HG03097 (cell line): ENCODE measurements around the gene E2F2.

Experiments
- ATAC-seq: cut with Tn5 transposase; IDR thresholded peaks from one replicate; pipeline ENCODE4 v1.9.1; 2021; ENCODE audit not compliant: unreplicated experiment, low FRiP score

E2F2 gene

DNA sequence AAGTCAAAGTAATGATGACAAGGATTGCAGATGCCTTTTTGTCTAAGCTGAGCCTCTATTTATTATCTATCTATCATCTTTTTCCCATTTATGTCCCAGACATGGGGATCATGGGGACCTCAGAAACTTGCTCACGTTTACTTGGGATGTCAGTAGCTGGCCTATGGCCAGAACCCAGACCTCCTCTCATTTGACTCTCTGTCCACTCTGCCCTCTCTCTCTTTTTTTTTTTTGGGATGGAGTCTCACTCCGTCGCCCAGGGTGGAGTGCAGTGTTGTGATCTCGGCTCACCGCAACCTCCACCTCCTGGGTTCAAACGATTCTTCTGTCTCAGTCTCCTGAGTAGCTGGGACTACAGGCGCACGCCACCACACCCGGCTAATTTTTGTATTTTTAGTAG lies 32.0 kb upstream of the E2F2 start:
- no peak for ATAC-seq

DNA sequence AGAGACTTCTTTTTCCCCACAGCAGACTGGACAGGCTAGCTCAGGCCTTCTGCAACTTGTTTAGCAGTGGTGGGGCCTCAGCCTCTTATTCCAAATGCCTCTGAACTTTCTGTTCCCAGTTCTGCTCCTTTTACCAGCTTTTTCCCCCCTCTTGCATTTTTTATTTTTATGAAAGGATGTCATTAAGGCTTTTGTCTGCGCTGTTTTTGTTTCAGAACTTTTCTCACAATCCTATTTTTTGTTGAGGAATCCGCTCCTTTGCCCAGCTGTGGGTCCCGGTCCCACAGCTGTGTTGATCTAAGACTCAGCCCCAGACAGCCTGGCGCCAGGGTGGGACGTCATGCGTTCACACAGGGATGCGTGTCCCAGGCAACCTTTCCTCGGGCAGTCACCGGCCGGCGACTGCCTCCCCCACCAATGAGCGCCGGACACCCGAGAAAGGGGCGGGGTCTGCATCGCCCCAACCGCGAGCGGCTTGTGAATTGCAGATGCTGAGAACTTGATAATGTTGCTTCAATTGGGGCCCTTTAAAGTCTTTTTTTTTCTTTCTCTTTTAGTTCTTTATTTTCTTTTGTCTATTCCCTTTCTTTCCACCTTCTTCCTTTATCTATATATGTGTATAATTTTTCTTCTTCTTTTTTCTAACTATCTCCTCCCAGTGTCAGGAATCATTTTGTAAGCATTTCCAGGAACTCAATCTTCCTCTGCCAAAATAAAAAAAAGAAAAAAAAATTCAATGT lies 31.3 kb upstream of the E2F2 start:
- no peak for ATAC-seq

DNA sequence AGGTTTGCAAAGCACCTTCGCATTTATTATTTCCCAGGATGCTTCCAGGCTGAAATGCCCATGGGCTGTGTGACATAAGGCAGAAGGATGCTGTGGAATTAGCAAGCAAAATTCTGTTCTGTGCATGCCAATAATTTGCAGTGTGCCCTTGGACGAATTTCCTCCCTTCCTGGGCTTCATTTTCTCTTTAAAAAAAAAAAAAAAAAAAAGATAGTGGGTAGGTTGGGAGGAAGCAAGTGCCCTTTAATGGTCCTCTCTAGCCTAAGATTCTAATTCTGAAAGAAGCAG lies 30.7 kb upstream of the E2F2 start:
- ATAC-seq = no peak

DNA sequence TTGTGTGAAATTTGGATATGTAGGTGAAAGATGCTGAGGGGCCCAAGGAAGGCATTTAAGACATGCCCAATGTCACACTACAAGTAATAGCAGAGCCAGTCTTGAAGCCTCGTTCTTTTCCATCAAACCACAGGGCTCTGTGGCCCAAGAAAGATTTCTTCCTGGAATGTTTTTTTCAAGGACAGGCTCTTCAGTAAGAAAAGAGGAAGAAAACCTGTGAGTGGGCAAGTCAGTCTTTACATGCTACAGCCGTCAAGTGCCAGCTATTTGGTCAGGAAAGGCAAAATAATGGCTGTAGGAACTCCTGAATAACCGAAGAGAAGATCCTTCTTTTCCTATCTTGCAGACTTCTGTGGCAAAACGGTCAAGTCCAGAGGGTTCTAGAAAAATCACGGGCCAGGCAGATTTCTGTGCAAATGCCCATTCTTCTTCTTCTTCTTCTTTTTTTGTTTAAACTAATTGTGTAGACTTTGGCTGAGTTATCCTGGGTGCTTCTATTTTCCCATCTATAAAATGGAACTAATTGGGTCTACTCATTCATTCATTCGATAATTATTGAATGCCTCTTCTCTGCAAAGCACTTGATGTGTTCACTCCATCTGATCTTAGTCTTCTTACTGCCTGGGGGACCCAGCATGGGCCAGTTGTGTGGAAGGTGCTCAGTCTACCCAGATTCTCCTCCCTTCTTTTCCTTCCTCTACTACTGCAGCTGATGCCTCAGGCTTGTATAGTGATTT lies 30.2 kb upstream of the E2F2 start:
- no peak for ATAC-seq

DNA sequence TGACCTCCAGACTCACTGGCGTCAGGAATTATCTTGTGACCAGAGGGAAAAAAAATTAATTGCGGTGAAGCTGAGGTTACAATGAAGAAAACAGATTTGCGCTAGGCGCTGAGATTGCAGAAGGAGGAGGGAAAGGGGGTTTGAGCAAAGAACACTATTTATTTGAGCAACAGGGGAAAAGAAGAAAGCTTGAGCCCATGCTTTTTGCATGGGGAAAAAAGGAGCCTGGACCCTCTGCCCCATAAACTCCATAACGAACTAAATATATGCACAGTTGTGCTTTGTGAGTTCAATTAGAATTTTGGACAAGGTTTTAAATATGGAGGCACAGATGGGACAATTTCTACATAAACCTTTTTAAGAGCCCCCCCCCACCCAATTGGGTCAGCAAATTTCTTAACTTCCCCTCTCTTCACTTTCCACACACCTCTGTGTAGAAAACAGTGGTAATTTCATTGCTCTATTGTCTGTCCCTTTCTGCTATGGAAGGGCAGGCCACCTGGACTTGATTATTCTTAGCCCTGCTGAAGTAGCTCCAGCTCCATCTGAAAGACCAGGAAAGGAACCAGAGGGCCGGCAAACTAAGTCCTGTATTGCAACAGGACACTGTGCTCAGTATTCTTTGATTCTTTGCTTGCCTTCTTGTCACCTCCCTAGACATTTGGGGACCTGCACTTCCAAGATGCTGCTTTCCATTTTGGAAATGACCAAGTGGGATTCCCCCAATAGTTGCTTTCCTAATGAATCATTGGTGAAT lies 29.1 kb upstream of the E2F2 start:
- no peak for ATAC-seq

DNA sequence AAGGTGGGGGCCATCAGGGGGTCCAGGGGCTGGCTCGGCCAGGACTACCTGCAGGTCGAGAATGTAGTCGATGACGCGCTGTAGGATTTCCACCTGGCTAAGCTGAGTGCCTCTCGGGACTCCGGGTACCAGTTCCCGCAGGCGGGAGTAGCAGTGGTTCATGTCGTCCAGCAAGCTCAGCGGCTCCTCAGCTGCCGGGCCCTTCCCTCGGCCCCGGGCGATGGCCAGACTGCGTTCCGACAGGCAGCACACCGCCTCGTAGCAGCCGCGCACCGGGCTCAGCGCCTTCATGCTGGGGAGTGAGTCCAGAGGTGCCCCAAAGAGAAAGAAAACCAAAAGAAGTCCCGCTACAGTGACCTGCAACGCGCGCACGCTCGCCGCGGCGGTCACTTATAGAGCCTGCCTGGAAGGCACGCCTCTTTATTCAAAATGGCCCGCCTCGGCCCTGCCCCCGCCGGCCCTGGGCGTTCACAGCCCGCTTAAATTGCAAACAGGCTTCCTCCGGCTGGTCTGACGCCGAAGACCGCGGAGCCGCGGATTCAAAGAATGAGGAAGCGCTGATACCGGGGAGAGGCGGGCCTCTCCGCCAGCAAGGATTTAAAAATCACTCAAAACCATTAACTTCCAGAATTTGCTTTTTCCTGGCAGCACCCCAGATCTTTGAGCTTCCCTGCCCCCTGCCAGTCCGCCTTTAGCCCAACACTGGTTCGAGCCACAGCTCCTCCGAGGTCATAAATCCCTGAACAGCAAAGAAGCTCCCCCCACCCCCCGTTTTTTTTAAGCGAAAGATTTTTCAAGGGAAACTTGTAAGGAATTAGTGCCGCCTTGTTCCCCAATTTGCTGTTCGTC lies 28.3 kb upstream of the E2F2 start, which contains the start of gene ID3:
TSS of gene ID3 (minus strand) at position 366 of the 849 bp plus-strand sequence. CDS start at position 291, 75 bp downstream.
- peak; percentile 64 for ATAC-seq

DNA sequence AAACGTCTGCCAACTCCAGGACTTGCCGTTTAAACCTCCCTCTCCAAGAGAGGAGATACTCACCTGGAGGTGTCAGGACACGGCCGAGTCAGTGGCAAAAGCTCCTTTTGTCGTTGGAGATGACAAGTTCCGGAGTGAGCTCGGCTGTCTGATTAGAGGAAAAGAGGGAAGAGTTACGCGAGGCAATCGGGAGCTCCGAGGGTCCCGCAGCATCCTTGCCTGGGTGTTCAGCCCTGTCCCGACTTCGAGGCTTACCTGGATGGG lies 27.8 kb upstream of the E2F2 start:
- no peak for ATAC-seq

DNA sequence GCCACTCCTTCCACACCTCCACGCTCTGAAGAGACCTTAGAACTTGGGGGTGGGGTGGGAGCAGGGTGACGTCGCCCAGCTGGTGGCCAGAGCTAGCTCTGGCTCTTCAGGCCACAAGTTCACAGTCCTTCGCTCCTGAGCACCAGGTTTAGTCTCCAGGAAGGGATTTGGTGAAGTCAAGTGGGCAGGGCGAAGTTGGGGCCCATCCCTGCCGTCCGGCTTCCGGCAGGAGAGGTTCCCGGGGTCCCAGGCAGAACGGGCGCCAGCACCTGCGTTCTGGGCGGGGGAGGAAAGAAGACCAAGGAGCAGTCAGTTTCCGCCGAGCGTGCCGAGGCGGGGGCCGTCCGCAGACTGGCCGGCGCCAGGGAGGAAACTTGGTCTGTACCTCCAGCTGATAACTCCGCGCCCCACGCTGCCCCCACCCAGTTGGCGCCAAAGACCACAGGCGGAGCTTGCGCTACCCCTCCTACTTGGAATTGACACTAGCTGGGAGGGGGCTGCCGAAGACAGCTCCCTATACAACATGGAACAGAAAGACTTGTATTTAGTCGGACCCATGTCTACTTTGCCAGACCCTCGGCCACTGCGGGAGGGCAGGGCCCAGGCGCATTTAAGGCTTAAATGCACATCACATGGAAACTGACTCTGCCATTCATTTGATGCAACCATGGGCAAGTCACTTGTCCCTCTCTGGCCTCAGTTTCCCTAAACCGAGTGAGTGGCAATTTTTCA lies 27.3 kb upstream of the E2F2 start:
- no peak for ATAC-seq

DNA sequence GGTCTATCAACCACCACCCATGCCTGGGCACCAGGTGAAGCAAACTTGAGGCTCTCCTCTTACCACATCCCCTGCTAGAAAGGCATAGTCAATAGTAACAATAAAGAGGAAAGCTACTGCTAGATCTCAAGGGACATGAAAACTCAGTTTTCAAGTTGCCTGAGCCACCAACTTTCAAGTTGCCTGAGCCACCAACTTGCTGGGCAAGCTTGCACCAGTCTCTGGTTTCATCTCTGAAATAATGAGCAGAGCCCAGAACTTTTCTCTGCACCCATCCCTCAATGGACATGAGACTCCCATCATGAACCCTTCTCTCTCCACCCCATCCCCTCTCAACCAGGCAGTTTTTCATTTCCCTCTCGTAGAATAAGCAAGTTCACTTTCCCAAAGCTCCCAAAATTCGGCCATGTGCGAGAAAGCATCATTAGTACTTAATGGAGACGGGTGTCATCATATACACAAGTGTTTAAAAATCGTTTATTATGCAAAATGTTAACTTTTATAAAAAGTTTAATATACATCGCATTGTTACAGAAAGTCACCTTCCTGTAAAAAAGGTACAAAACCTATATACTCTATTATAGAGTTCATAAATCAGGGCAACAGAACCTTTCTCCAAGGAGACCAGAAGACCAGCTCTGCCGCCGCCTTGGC lies 26.6 kb upstream of the E2F2 start:
- ATAC-seq = no peak

DNA sequence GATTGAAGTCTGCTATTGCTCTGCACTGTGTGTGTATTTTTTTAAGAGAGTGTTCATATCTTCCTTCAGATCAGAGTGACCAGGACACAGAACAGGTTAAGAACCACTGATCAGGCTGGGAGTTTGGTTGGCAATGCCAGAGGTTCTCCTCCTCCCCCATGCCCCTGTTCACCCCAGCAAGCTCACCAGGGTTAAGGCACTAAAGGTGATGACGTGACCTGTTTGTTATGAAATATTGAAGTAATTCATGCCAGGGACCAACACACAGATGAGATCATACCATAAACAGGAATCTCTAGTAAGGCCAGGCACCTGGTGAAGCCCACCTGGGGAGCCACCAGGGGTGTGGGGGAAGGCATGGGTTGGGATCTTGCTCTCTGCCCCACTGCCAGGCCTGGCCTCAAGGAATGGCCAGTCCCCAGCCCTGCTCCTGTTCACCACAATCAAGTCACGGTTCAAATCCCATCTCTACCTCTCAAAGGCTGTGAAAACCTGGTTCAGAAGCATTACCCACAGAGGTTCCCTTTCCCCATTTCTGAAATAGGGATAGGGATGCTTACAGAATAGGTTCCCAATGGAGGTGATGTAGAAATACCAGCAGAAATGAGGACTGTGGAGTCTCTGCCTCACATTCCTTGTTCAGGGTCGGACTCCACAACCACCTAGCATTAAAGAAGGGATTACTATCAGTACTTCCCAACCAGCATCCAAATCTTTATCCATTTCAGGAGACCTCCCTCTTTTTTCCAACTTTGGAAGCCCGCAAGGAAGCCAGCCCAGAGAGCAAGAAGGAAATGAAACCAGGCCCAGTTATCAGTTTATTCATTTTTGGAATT lies 25.8 kb upstream of the E2F2 start:
- no peak for ATAC-seq

DNA sequence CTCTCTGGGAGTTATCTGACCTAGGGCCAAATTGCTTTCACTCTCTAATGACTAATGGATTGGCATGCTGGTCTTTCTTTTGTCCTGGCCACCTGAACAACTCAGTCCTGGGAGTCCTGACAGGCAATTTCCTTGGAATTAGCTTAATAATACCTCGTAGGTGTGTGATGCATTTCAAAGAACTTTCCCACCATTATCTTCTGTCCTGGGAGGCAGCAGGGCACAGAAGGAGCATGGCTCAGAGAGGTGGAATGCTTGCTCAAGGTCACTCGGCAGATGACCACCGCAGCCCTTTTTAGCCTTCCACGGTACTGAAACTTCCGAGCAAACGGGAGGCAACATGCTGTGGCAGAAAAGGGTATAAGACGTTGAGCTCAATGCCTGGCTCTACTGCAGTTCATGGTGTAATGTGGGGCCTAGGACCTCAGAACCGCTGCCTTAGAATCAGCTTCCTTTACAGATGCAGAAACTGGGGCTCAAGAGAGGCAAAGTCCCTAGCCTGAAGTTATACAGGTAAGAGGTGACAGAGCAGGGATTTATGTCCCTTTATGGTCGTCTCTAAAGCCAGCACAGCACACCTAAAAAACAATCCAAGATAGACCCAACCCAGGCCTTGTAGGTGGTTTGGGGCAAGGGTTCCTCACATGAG lies 25.1 kb upstream of the E2F2 start:
- ATAC-seq = no peak

DNA sequence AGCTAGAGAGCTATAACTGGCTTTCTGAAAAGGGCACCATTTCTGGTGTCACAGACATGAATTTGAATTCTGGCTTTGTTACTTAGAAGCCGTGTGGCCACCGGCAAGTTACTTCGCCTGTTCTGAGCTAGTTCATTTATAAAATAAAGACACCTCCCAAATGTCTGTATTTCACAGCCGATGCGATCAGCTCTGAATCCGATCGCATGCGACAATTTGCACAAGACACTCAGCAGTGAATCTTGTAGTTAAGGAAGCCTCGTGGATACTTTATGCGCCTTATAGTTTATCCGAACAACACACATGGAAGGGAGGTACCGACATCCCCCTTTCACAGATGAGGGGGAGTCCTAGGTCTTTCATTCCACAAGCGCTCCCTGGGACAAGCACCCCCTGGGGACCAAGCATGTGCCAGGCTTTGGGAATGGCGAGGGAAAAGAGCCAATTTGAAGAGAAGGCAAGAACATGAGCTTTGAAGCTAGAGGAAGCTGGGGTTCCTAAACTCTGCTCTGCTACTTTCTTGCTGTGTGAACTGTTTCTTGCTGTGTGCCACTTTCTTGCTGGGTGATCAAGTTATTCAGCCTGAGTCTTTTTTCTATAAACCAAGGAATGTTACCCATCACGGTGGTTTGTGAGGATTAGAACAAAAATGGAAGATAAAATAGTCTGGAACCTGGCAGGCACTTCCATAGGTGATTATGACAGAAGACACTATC lies 24.4 kb upstream of the E2F2 start:
- ATAC-seq = no peak

DNA sequence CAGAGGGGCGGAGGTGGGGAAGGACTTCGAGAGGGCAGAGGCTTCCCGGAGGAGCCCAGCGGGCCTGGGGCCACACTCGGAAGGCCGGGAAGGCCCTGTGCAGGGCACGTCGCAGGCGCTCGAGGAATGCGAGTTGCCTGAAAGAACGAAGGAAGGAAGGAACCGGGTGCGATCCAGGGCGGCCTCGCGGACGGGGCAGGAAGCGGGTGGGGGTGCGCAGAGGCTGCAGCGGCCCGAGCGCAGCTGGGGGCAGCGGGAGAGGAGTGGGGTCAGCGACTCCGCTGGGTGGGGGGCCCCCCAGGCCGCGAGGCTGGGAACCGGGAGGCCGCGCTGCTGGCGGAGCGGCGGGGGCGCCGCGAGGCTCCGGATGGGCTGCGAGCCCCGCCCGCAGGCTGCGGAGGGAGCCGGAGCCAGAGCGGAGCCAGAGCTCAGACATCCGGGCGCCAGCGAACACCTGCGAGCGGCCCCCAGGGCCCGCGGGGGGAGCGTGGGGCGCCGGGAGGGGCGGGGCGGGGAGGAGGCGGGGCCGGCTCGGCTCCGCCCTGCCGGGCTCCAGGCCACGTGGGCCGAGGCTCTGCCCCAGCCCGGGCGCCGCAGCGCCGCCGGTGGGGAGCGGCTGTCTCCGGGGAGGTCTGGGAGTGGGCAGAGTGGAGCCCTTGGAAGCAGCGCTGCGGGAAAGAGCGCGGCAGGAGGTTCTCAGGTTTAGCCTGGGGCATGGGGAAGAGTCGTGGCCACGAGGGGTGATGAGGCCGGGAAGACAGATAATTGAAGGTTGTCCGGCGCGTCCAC lies 23.6 kb upstream of the E2F2 start:
- ATAC-seq = peak; percentile 36

DNA sequence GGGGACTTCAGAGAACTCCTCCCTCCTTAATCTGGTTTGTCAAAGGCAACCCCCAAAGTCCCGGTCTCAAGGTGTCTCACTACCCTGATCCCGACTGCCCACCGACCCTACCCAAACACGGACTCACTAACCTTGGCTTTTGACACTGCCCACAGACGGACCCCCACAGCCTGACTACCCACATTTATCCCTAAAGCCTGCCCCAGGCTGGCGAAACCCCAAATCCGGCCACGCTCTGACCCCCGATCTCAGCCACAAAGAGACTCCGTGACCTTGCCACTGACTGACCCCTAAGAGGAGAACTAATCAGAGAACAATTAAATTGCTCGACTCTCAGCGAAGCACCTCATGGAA lies 23.1 kb upstream of the E2F2 start:
- ATAC-seq = no peak

DNA sequence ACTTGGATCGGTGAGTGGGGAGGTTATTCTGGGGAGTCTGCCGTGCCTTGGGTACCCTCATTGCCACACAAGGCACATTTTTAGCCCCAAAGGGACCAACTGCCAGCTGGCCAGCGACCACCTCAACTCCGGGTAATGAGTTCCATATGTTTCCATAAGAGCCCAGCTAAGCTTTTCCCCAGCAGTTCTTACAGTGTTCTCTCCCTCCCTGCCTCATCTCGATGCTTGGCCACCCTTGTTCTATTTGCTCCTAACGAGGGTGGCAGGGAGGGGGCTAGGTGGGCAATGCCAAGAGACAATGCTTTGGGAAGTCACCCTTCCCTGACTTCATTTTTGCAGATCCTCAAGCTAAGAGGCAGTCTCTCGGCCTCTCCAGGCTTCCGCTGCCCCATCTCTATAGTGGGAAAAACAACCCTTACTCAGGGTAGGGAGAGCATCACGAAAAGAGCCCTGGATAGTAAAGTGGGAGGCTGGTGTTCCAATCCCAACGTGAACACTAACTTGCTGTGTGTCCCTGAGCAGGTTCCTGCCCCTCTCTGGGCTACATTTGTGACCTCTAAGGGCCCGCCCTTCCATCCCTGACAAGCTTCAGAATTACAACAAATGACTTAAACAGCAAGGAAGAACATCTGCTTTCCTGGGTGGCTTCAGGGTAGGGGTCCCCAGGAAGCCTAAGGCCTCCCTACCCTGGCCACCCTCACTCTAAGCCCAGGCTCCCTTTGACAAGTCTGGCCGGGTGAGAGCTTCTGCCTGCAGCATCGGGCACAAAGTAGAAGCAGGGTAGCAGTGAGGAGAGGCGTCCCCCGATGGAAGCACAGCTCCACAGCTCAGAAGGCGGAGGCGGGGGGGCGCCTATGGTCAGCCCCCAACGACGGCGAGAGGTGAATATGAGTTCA lies 22.4 kb upstream of the E2F2 start:
- no peak for ATAC-seq

DNA sequence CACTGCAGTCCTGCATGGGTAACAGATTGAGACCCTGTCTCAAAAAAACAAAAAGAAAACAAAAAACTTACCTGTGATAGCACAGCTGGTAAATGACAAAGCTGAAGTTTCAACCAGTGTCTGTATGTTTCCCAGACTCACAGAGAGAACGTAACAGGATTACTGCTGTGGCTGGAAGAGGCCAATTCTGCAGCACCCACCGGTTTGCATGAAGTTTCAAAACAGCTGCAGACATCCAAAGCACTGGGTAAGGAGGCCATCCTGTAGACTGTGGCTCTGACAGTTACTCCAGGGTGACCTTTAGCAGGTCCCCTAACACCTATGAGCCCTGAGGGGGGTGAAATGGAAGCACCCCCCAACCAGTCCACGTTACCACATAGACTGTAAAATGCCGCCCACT lies 20.8 kb upstream of the E2F2 start:
- ATAC-seq = no peak
